GM21447 (cell line): ENCODE data around the gene JAZF1.

Source experiments
- ATAC-seq: cut with Tn5 transposase; IDR thresholded peaks from one replicate; pipeline ENCODE4 v1.9.1; 2021; ENCODE audit not compliant: unreplicated experiment

The JAZF1 gene

GRCh38 chr7:28180364-28181147 is at the start of gene JAZF1:
Gene JAZF1, minus strand, starts transcription at chr7:28180795.
- peak; percentile 7 for ATAC-seq

GRCh38 chr7:28230261-28230660 is 49.7 kb upstream of the JAZF1 start:
- no peak for ATAC-seq

DNA sequence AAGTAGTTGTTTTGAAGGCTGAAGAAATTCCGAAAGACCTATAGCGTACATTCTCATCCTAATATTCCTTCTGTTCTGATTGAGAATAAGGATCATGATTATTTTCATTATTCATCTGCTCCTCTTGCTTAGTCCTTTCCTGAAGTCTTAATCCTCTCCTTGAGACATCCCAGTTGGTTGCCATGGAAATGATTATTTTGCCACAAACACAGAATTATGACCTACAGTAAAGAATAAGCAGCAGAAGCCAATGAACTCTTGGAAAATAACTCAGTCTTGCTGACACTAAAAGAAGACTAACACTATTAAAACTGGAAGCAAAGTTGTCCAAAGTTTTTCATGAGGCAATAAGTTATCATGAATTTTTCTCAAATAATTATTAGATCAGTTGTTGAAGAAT is 47.8 kb upstream of the JAZF1 start:
- ATAC-seq: no peak

GRCh38 chr7:28226003-28226402 is 45.4 kb upstream of the JAZF1 start:
- ATAC-seq: no peak

DNA sequence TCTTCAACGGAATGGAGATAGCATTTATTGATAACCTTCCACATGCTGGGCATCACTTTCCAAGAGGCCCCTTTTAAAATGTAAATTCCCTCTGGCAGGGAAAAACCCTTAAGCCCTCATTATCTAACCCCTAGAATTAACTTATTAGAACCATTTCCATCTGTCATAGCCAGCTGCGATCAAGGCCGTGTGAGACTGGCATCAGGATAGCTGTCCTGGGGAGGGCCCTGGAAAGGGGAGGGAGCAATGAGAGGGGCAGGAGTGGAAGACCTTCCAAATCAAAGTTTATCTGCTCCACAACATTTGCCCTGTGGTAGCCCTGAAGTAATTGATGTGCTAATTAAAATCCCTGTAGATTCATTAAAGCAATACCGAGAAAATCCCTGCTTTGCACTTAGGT is 45.0 kb upstream of the JAZF1 start:
- ATAC-seq: no peak

- no peak for ATAC-seq
Measured at GRCh38 chr7:28224675-28225074, 44.1 kb upstream of the JAZF1 start.

DNA sequence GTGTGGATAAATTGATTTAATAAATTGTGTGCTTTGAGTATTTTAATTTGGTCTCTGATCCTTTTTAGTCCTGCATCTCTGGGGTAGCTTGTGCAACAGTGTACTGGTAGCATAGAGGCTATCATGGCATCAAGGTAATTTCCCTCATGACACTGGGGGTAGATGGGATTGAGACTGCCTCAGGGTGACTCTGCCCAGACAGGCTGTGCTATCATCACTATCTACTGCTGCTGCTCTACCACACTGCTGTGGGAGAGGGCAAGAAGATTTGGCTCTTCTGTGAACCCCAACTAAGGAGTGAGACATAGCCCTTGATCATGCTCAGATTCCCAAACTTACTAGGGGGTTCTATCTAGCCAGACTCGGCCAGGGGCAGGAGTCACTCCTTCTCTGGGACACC is 43.6 kb upstream of the JAZF1 start:
- no peak for ATAC-seq

GRCh38 chr7:28222636-28223035 is 42.0 kb upstream of the JAZF1 start:
- no peak for ATAC-seq

DNA sequence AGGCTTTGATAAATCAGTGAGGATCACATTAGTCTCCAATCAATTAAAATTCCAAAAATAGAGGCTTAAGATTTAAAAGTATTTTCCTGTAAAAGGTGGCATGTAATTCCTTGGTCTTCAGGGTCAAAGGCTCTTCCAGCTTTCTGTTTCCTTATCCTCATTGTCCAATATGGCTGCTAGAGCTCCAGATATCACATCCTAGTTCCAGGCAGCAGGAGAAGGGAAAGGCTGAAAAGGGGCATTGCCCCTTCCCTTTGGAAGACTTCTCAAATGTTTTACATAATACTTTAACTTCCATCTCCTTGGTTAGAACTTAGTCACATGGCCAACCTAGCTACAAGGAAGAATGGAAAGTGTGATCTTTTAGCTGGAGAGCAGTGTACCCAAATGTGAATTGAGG is 39.2 kb upstream of the JAZF1 start:
- ATAC-seq: no peak

GRCh38 chr7:28217143-28217542 is 36.5 kb upstream of the JAZF1 start:
- no peak for ATAC-seq

DNA sequence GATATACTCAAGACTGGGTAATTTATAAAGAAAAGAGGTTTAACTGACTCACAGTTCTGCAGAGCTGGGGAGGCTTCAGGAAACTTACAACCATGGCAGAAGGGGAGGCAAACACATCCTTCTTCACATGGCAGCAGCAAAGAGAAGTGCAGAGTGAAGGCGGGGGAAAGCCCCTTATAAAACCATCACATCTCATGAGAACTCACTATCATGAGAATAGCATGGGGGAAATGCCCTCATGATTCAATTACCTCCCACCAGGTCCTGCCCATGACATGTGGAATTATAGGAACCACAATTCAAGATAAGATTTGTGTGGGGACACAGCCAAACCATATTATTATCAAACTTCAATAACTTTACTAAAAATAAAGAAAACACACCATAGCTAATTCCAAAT is 30.4 kb upstream of the JAZF1 start:
- no peak for ATAC-seq

- ATAC-seq: no peak
Measured at GRCh38 chr7:28208506-28208905, 27.9 kb upstream of the JAZF1 start.

- ATAC-seq: peak; percentile 73
Measured at GRCh38 chr7:28207486-28208158, 27.0 kb upstream of the JAZF1 start.

DNA sequence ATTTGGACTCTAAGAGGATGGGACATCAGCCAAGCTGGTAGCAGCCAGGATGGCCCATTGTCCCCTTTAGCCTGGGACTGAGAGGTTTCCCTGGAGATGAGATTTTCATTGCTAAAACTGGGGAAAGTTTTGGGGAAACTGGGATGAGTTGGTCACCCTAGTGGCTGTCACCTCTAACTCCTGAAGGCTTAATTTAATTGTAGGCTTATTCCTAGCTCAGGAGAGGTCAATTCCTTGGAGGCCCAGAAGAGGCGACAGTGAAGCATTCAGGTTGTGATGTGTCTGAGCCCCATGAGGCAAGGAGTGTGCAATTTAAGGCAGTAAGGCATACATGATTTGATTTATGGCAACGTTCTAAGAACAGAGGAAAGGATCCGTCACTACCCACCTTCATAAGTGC is 24.9 kb upstream of the JAZF1 start:
- no peak for ATAC-seq

DNA sequence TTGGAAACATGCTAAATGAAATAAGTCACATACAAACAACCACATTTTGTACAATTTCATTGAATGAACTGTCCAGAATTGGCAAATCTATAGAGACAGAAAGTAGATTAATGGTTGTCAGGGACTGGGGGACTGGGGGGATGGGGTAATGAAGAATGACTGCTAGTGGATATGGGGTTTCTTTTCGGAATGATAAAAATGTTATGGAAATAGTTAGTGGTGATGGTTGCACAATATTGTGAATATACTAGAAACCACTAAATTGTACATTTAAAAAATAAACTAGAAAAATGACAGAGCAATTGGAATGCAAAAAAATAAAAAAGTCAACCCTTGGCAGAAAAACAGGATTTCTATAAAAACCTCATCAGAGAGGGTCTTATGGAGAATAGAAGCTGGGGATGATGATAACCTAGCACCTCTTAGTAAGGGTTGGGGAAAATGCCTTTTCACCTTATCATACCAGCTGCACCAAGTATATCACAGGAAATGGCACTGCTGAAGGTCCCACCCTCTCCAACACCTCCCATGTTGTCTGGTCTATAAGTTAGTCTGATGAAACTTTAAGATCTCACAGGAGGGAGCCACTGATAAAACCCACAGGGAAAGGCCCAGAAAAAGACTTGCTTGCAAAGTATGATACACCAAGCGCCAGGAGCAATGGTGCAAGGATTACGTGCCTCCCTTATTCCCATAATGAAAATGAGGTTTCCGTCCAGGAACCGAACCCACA is 23.1 kb upstream of the JAZF1 start:
- ATAC-seq: no peak

- no peak for ATAC-seq
Measured at GRCh38 chr7:28202222-28202621, 21.6 kb upstream of the JAZF1 start.

GRCh38 chr7:28201131-28201530 is 20.5 kb upstream of the JAZF1 start:
- no peak for ATAC-seq

DNA sequence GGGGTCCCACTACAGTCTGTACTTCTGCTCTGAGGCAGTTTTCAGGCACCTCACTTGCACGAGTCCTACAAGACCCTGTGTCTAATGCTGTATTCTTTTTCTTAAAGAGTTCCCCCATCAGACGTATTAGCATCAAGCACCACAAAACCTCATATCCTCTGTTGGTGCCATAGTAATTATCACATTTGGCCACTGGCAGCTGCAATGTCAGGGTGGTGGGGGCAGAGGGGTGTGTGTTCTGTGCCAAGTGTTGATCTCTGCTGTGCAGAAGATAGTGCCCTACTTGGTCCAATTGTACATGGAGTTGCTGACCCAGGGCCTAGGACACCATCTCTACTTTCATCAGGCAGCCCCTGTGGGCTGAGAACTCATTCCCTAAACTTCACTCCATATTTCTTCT is 20.0 kb upstream of the JAZF1 start:
- ATAC-seq: no peak

DNA sequence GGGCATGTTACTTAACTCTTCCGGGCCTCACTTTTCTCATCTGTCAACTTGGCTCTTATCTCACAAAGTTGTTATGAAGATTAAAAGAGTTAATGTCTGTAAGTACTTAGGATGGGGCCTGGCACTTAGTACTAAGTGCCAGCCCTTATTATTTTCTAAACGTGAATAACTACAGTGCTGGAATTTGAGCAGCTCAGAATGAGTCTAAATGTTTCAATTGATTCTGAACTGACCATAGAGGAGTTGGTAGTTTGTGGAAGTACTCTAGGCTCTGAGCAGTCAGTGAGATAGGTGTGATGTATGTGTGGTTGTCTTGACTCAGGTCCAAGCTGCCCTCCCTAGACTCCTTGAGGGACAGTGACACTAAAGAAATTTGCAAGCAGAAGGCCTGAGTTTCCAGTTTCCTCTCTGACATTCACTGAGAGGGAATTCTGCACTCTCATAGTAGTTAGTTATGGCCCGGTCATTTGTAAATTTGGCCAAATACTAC is 18.5 kb upstream of the JAZF1 start:
- ATAC-seq: no peak

DNA sequence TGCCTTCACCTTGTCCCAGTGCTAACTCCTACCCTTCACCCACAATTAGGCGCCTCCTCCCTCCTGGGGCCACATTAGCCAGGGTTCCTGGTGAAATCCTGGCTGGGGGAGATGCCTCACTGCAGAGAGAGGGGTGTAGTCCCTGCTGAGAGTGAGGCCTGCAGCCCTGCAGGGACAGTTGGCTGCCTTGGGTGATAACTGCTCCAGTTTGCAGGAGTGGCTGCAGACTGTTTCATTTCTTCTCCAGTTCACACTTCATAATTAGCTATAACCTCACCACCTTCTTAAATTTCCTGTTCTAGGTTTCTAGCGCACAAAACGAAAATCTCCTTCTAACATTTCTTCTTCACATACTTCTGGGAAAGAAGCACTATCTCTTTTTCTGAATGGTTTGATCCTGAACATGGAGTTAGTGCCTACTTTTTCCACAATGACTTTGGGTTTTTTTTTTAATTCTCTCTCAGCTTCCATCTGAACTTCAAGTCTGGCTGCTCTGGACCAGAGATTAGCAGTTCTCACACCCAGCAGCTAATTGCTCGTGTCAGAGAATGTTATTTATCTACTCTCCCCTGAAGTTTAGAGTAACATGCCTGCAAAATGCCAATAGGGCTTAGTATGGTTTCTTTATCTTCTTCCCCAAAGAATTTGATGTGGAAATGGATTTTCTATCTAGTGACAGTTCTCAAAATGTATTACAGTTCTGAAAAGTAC is 15.5 kb upstream of the JAZF1 start:
- ATAC-seq: no peak
